Mucosa of stomach (tissue), 1 donor: ENCODE data around the gene STARD9.
"Not testable (repeated sequence)": the region's sequence is repeated elsewhere in the genome, so short reads cannot be mapped to it uniquely, and the experiment has no call there.

ENCODE experiments used
- H3K27me3 ChIP-seq: one replicate; pipeline ENCODE4 v1.7.0; 2013; ENCODE audit warnings: mild to moderate bottlenecking, low read length; ENCODE audit not compliant: control insufficient read depth, insufficient read depth
- H3K36me3 ChIP-seq: one replicate; pipeline ENCODE4 v1.7.0; 2013; ENCODE audit warnings: low read length; ENCODE audit not compliant: control insufficient read depth, insufficient read depth
- H3K4me1 ChIP-seq: one replicate; pipeline ENCODE4 v1.7.0; 2013; ENCODE audit warnings: mild to moderate bottlenecking, low read length; ENCODE audit not compliant: control insufficient read depth, insufficient read depth
- H3K4me3 ChIP-seq: one replicate; pipeline ENCODE4 v1.7.0; 2013; ENCODE audit warnings: low read length
- H3K9ac ChIP-seq: one replicate; pipeline ENCODE4 v1.7.0; 2013; ENCODE audit warnings: mild to moderate bottlenecking, low read length, moderate library complexity
- H3K9me3 ChIP-seq: one replicate; pipeline ENCODE4 v1.7.0; 2013; ENCODE audit warnings: mild to moderate bottlenecking, low read length, moderate library complexity; ENCODE audit not compliant: control insufficient read depth
- donor health status: Pancreatic carcinoma.

The STARD9 gene

GRCh38 chr15:42594095-42594494, 18.7 kb downstream of the STARD9 start:
- peaks cover 5% of the 10 kb centered on the region for H3K4me1 ChIP-seq
- H3K4me3 ChIP-seq, result no peak overlapping the region
- H3K36me3 ChIP-seq, result no peaks in the 10 kb centered on the region
- no peak overlapping the region for H3K9ac ChIP-seq
- H3K9me3 ChIP-seq, result no peaks in the 10 kb centered on the region
- H3K27me3 ChIP-seq, result no peaks in the 10 kb centered on the region

GRCh38 chr15:42595626-42596240, 20.3 kb downstream of the STARD9 start:
- no peaks in the 10 kb centered on the region for H3K27me3 ChIP-seq
- no peaks in the 10 kb centered on the region for H3K9me3 ChIP-seq
- no peak overlapping the region for H3K4me3 ChIP-seq
- H3K9ac ChIP-seq, result no peak overlapping the region
- no peaks in the 10 kb centered on the region for H3K36me3 ChIP-seq
- peaks cover 5% of the 10 kb centered on the region for H3K4me1 ChIP-seq

GRCh38 chr15:42601316-42601715, 25.9 kb downstream of the STARD9 start:
- H3K4me1 ChIP-seq, result not testable (repeated sequence)

GRCh38 chr15:42602501-42602900, 27.1 kb downstream of the STARD9 start:
- Histone ChIP-seq H3K4me3 (no peak overlapping the region), H3K36me3 (no peaks in the 10 kb centered on the region), H3K9me3 (no peaks in the 10 kb centered on the region), H3K27me3 (no peaks in the 10 kb centered on the region), H3K9ac (no peak overlapping the region), H3K4me1 (no peaks in the 10 kb centered on the region)

More at GRCh38 chr15:42601316-42601715, 25.9 kb downstream of the STARD9 start:
- not testable (repeated sequence) for H3K27me3 ChIP-seq, H3K36me3 ChIP-seq, H3K9ac ChIP-seq, H3K9me3 ChIP-seq, H3K4me3 ChIP-seq

GRCh38 chr15:42603978-42604377, 28.6 kb downstream of the STARD9 start:
- Histone ChIP-seq H3K4me1 (peaks cover 4% of the 10 kb centered on the region), H3K36me3 (no peaks in the 10 kb centered on the region), H3K4me3 (no peak overlapping the region), H3K9ac (no peak overlapping the region), H3K9me3 (no peaks in the 10 kb centered on the region), H3K27me3 (no peaks in the 10 kb centered on the region)

- Histone ChIP-seq H3K4me1 (peaks cover 4% of the 10 kb centered on the region), H3K27me3 (no peaks in the 10 kb centered on the region), H3K9me3 (no peaks in the 10 kb centered on the region), H3K9ac (no peak overlapping the region), H3K36me3 (no peaks in the 10 kb centered on the region), H3K4me3 (no peak overlapping the region)
Observed at GRCh38 chr15:42604894-42605744, 29.7 kb downstream of the STARD9 start.

- H3K9ac ChIP-seq, result no peak overlapping the region
- H3K4me3 ChIP-seq, result no peak overlapping the region
- no peaks in the 10 kb centered on the region for H3K36me3 ChIP-seq
- no peaks in the 10 kb centered on the region for H3K27me3 ChIP-seq
- H3K9me3 ChIP-seq, result no peaks in the 10 kb centered on the region
- peaks cover 4% of the 10 kb centered on the region for H3K4me1 ChIP-seq
Observed at GRCh38 chr15:42605796-42606195, 30.4 kb downstream of the STARD9 start.

GRCh38 chr15:42608110-42608531, 32.7 kb downstream of the STARD9 start:
- Histone ChIP-seq H3K27me3 (no peaks in the 10 kb centered on the region), H3K9ac (no peak overlapping the region)

GRCh38 chr15:42608752-42609488, 33.5 kb downstream of the STARD9 start:
- Histone ChIP-seq H3K4me1 (peaks cover 4% of the 10 kb centered on the region), H3K36me3 (no peaks in the 10 kb centered on the region), H3K9me3 (no peaks in the 10 kb centered on the region), H3K9ac (no peak overlapping the region), H3K4me3 (no peak overlapping the region), H3K27me3 (no peaks in the 10 kb centered on the region)

More at GRCh38 chr15:42608110-42608531, 32.7 kb downstream of the STARD9 start:
- no peak overlapping the region for H3K4me3 ChIP-seq
- H3K9me3 ChIP-seq, result no peaks in the 10 kb centered on the region
- H3K4me1 ChIP-seq, result peaks cover 4% of the 10 kb centered on the region
- no peaks in the 10 kb centered on the region for H3K36me3 ChIP-seq

- Histone ChIP-seq H3K4me3 (no peak overlapping the region), H3K36me3 (no peaks in the 10 kb centered on the region), H3K27me3 (no peaks in the 10 kb centered on the region), H3K4me1 (peaks cover 4% of the 10 kb centered on the region), H3K9ac (no peak overlapping the region), H3K9me3 (no peaks in the 10 kb centered on the region)
Observed at GRCh38 chr15:42611532-42611931, 36.1 kb downstream of the STARD9 start.

- H3K36me3 ChIP-seq, result no peaks in the 10 kb centered on the region
- H3K4me3 ChIP-seq, result no peak overlapping the region
- no peaks in the 10 kb centered on the region for H3K27me3 ChIP-seq
- no peak overlapping the region for H3K9ac ChIP-seq
- H3K9me3 ChIP-seq, result no peaks in the 10 kb centered on the region
- peaks cover 4% of the 10 kb centered on the region for H3K4me1 ChIP-seq
Observed at GRCh38 chr15:42612367-42612912, 37.0 kb downstream of the STARD9 start.

- no peaks in the 10 kb centered on the region for H3K27me3 ChIP-seq
- H3K36me3 ChIP-seq, result no peaks in the 10 kb centered on the region
- no peak overlapping the region for H3K4me3 ChIP-seq
- H3K9ac ChIP-seq, result no peak overlapping the region
- no peaks in the 10 kb centered on the region for H3K9me3 ChIP-seq
- no peaks in the 10 kb centered on the region for H3K4me1 ChIP-seq
Observed at GRCh38 chr15:42616107-42616506, 40.7 kb downstream of the STARD9 start.
